Thyroid gland (tissue), 4 donors: Measurements from ENCODE around the gene RASGRP1. TPM values are rescaled to one million over a fixed set of nuclear protein-coding genes. Genes with fewer than 3 reads are reported as not detected.

Experiments
- DNase-seq, 2 donors: peaks; one replicate each; pipeline ENCODE4 v3.0.0-alpha.2; 2019
- H3K27ac ChIP-seq, 3 donors: fragments of 200-600 bp; sonication (generic); 1 replicate in 2 of 3; 2 replicates in 1 of 3; pipeline ENCODE4 v1.5.1; 2016 to 2019; ENCODE audit warnings: mild to moderate bottlenecking in 1 of 3, moderate library complexity in 1 of 3
- H3K27me3 ChIP-seq: fragments of 200-600 bp; sonication (generic); one replicate; pipeline ENCODE4 v1.5.1; 2019
- H3K36me3 ChIP-seq, 2 donors: fragments of 200-600 bp; sonication (generic); one replicate each; pipeline ENCODE4 v1.5.1; 2016 to 2019
- H3K4me1 ChIP-seq, 2 donors: fragments of 200-600 bp; sonication (generic); one replicate each; pipeline ENCODE4 v1.5.1; 2017 to 2019
- H3K4me3 ChIP-seq, 3 donors: fragments of 200-600 bp; sonication (generic); replicated peaks in 1 of 3; 1 replicate in 2 of 3; 2 replicates in 1 of 3; pipeline ENCODE4 v1.5.1; 2016; ENCODE audit warnings: mild to moderate bottlenecking in 1 of 3
- H3K9me3 ChIP-seq: fragments of 200-600 bp; sonication (generic); one replicate; pipeline ENCODE4 v1.5.1; 2017
- CTCF ChIP-seq, 6 experiments: fragments of 200-600 bp in 3 of 6; fragments of 450-650 bp in 3 of 6; sonication (generic) in 3 of 6; IDR thresholded peaks; one replicate each; pipeline ENCODE4 v1.5.1; 2016 to 2019; ENCODE audit warnings: antibody characterized with exemption in 6 of 6, mild to moderate bottlenecking in 2 of 6, inconsistent platforms in 1 of 6, moderate library complexity in 1 of 6
- POLR2A ChIP-seq, 2 donors: fragments of 450-650 bp; IDR thresholded peaks; one replicate each; pipeline ENCODE4 v1.6.1; 2017; ENCODE audit warnings: antibody characterized with exemption in 2 of 2, mild to moderate bottlenecking in 2 of 2, moderate library complexity in 1 of 2
- WGBS, 2 donors: methylation state at CpG; one replicate each; pipeline ENCODE4 v1.1.5; 2017; 5-methylcytosine and 5-hydroxymethylcytosine counted together
- intact Hi-C: fragments of 100-400 bp; cut with DNase I; formaldehyde crosslinking; loops from one replicate; pipeline ENCODE4 v1.15.1; 2023
- total RNA-seq, 4 donors: library from RNA; depleted of rRNA; stranded (reverse); fragments of >200 nt; gene quantifications; one replicate each; pipeline ENCODE4 v1.2.3, GENCODE V29; 2016

The RASGRP1 gene
- total RNA-seq, 4 donors from 2014 or later: 0.24 to 1.9 (median 0.89) TPM

GRCh38 chr15:38487378-38487777 is 77.2 kb downstream of the RASGRP1 start:
- H3K36me3 ChIP-seq: peaks cover 0 to 2% of the 10 kb centered on the region in 2 donors
- intact Hi-C loops: no loop called here
- TF ChIP-seq POLR2A (IDR thresholded peaks at IDR 0.05) (no peak), CTCF (IDR thresholded peaks at IDR 0.05) (no peak)
- H3K27ac ChIP-seq: no peak overlapping the region
- H3K9me3 ChIP-seq: no peaks in the 10 kb centered on the region
- no peak overlapping the region for H3K4me3 ChIP-seq
- no peaks in the 10 kb centered on the region for H3K27me3 ChIP-seq
- WGBS, 2 donors: 100% methylated on average over 1 of the region's 1 CpG
- no peaks in the 10 kb centered on the region for H3K4me1 ChIP-seq
- no peak for DNase-seq

DNA sequence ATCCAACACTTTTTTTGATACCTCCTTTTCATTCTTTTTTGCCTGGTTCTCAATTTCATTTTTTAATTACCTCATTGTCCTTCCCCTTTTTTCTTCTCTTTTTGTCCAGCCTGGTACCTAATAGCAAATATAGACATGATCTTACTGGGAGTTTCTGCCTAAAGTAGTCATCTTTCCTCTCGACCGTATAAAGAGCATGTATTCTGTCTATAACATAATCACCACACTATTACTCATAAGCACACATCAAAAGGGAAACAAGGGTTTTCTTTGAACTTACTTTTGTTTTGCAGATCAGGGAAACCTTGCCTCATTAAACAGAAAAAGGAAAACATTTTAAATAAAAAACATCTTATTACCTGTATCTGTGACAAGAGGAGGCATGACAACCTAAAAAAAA is 77.7 kb downstream of the RASGRP1 start:
- Histone ChIP-seq H3K4me1 (no peaks in the 10 kb centered on the region), H3K9me3 (no peaks in the 10 kb centered on the region), H3K27me3 (no peaks in the 10 kb centered on the region), H3K36me3 (peaks cover 1 to 6% of the 10 kb centered on the region in 2 donors), H3K4me3 (no peak overlapping the region), H3K27ac (no peak overlapping the region)
- TF ChIP-seq POLR2A (IDR thresholded peaks at IDR 0.05): no peak
- TF ChIP-seq CTCF (IDR thresholded peaks at IDR 0.05): no peak
- no peak for DNase-seq
- intact Hi-C loops: no loop called here
- 84 to 87% methylated on average over 2 of the region's 2 CpGs for WGBS, 2 donors

DNA sequence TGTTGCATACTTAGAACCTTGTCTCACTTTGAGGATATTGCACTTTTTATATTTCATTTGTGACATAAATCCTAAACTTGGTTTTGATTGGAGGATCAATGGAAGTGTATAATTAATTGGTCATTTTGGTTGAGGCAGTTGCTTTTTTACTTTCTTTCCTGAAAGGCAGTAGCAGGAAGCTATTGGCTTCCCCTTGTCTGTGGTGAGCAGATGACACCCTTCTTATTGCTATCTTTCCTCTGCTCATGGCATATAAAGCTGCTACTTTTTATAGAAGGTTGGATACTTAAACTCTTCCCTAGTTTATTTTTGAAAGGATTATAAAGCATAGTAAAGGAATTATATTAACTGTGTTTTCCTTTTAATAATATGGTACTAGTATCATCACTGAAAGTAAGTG is 82.0 kb downstream of the RASGRP1 start:
- no peaks in the 10 kb centered on the region for H3K9me3 ChIP-seq
- peaks cover 5 to 8% of the 10 kb centered on the region in 2 donors for H3K36me3 ChIP-seq
- intact Hi-C loops: no loop called here
- no peak for TF ChIP-seq POLR2A (IDR thresholded peaks at IDR 0.05)
- TF ChIP-seq CTCF (IDR thresholded peaks at IDR 0.05): no peak
- H3K4me1 ChIP-seq: no peaks in the 10 kb centered on the region
- no peaks in the 10 kb centered on the region for H3K27me3 ChIP-seq
- H3K27ac ChIP-seq: no peak overlapping the region
- H3K4me3 ChIP-seq: no peak overlapping the region
- no peak for DNase-seq

GRCh38 chr15:38481761-38482160 is 82.9 kb downstream of the RASGRP1 start:
- no peak for TF ChIP-seq CTCF (IDR thresholded peaks at IDR 0.05)
- TF ChIP-seq POLR2A (IDR thresholded peaks at IDR 0.05): no peak
- DNase-seq: no peak
- no peaks in the 10 kb centered on the region for H3K4me1 ChIP-seq
- intact Hi-C loops: no loop called here
- H3K27me3 ChIP-seq: no peaks in the 10 kb centered on the region
- H3K36me3 ChIP-seq: peaks cover 5 to 14% of the 10 kb centered on the region in 2 donors
- H3K9me3 ChIP-seq: no peaks in the 10 kb centered on the region
- WGBS, 2 donors: 95 to 98% methylated on average over 3 of the region's 3 CpGs
- no peak overlapping the region for H3K27ac ChIP-seq
- H3K4me3 ChIP-seq: no peak overlapping the region

GRCh38 chr15:38481113-38481512 is 83.5 kb downstream of the RASGRP1 start:
- no peak for TF ChIP-seq POLR2A (IDR thresholded peaks at IDR 0.05)
- TF ChIP-seq CTCF (IDR thresholded peaks at IDR 0.05): no peak
- Histone ChIP-seq H3K27me3 (no peaks in the 10 kb centered on the region), H3K27ac (no peak overlapping the region), H3K4me1 (no peaks in the 10 kb centered on the region), H3K9me3 (no peaks in the 10 kb centered on the region), H3K4me3 (no peak overlapping the region), H3K36me3 (peaks cover 5 to 14% of the 10 kb centered on the region in 2 donors)
- no peak for DNase-seq
- intact Hi-C loops: no loop called here
- 94 to 98% methylated on average over 5 of the region's 5 CpGs for WGBS, 2 donors
